Left ventricle myocardium inferior (tissue), 1 donor: ENCODE data around the gene TESPA1. TPM values are rescaled to one million over a fixed set of nuclear protein-coding genes. Genes with fewer than 3 reads are reported as not detected.
A peak's percentile ranks its signal among the peaks of the same experiment; 100 is the strongest.
"Not testable (repeated sequence)": the region's sequence is repeated elsewhere in the genome, so short reads cannot be mapped to it uniquely, and the experiment has no call there.

Experiments used
- DNase-seq: peaks from one replicate; pipeline ENCODE4 v3.0.0-alpha.2; 2020
- H3K27ac ChIP-seq: fragments of 200-600 bp; replicated peaks from 2 replicates; pipeline ENCODE4 v1.8.0; 2021
- H3K27me3 ChIP-seq: fragments of 200-600 bp; 2 replicates; pipeline ENCODE4 v1.8.0; 2021; ENCODE audit warnings: low read depth
- H3K36me3 ChIP-seq: fragments of 200-600 bp; 2 replicates; pipeline ENCODE4 v1.8.0; 2021
- H3K4me1 ChIP-seq: fragments of 200-600 bp; 2 replicates; pipeline ENCODE4 v1.8.0; 2021
- H3K4me3 ChIP-seq: fragments of 200-600 bp; 2 replicates; pipeline ENCODE4 v1.8.0; 2021; ENCODE audit warnings: mild to moderate bottlenecking, moderate library complexity
- H3K9me3 ChIP-seq: fragments of 200-600 bp; replicated peaks from 2 replicates; pipeline ENCODE4 v1.8.0; 2021
- CTCF ChIP-seq: fragments of 200-600 bp; IDR thresholded peaks from 2 replicates; pipeline ENCODE4 v1.8.0; 2021; ENCODE audit warnings: antibody characterized with exemption, mild to moderate bottlenecking, borderline replicate concordance
- intact Hi-C: fragments of 100-400 bp; cut with micrococcal nuclease; formaldehyde crosslinking; loops from one replicate; pipeline ENCODE4 v1.11.0; 2022
- total RNA-seq: library from RNA; stranded (reverse); fragmentation: NEBNext Ultra II Directional; extraction: Animal tissue kit (Norgen Biotek cat#: 25700); gene quantifications from one replicate; pipeline ENCODE4 v1.2.1, GENCODE V29; 2021
- donor health status: DM: no; HTN: yes; CAD: no; lungs with severe emphysema.

Gene TESPA1
- total RNA-seq, 1 donor from 2014 or later: 0.27 TPM

- H3K27me3 ChIP-seq: peaks cover 10% of the 10 kb centered on the region
- H3K4me3 ChIP-seq: no peak overlapping the region
- no peaks in the 10 kb centered on the region for H3K9me3 ChIP-seq
- peak overlapping the region; percentile 72 for H3K27ac ChIP-seq
- H3K36me3 ChIP-seq: no peaks in the 10 kb centered on the region
- TF ChIP-seq CTCF: no peak
- DNase-seq: no peak
- H3K4me1 ChIP-seq: peaks cover 16% of the 10 kb centered on the region
- intact Hi-C loops: loop anchor here (5.0 kb wide), 1 partner anchor 82 kb away; no protein-coding TSS in a partner anchor
These were observed 5.3 kb upstream of the TESPA1 start for GRCh38 chr12:54989829-54990228.

- no peak overlapping the region for H3K4me3 ChIP-seq
- H3K9me3 ChIP-seq: no peaks in the 10 kb centered on the region
- H3K27me3 ChIP-seq: peaks cover 20% of the 10 kb centered on the region
- TF ChIP-seq CTCF: no peak
- peak overlapping the region; percentile 72 for H3K27ac ChIP-seq
- peak; percentile 92 for DNase-seq
- H3K4me1 ChIP-seq: peaks cover 19% of the 10 kb centered on the region
- H3K36me3 ChIP-seq: no peaks in the 10 kb centered on the region
- intact Hi-C loops: no loop called here
These were observed 4.0 kb upstream of the TESPA1 start for GRCh38 chr12:54988402-54989054.

- no peak for DNase-seq
- no peak for TF ChIP-seq CTCF
- H3K36me3 ChIP-seq: no peaks in the 10 kb centered on the region
- no peak overlapping the region for H3K4me3 ChIP-seq
- peaks cover 24% of the 10 kb centered on the region for H3K27me3 ChIP-seq
- H3K4me1 ChIP-seq: peaks cover 19% of the 10 kb centered on the region
- H3K9me3 ChIP-seq: no peaks in the 10 kb centered on the region
- H3K27ac ChIP-seq: peak overlapping the region; percentile 37
- intact Hi-C loops: no loop called here
These were observed 3.2 kb upstream of the TESPA1 start for GRCh38 chr12:54987611-54988231.

GRCh38 chr12:54986773-54987172 is 2.2 kb upstream of the TESPA1 start:
- intact Hi-C loops, DNase-seq: not testable (repeated sequence)
- peaks cover 24% of the 10 kb centered on the region for H3K27me3 ChIP-seq

GRCh38 chr12:54983536-54984101 is 943 bp downstream of the TESPA1 start:
- Histone ChIP-seq H3K9me3 (no peaks in the 10 kb centered on the region), H3K4me3 (no peak overlapping the region), H3K27me3 (peaks cover 28% of the 10 kb centered on the region), H3K4me1 (peaks cover 10% of the 10 kb centered on the region), H3K27ac (no peak overlapping the region), H3K36me3 (no peaks in the 10 kb centered on the region)
- no peak for DNase-seq
- intact Hi-C loops: no loop called here
- TF ChIP-seq CTCF: no peak

More at GRCh38 chr12:54986773-54987172, 2.2 kb upstream of the TESPA1 start:
- H3K36me3 ChIP-seq, H3K27ac ChIP-seq, H3K9me3 ChIP-seq, H3K4me3 ChIP-seq: not testable (repeated sequence)
- peaks cover 19% of the 10 kb centered on the region for H3K4me1 ChIP-seq

- H3K36me3 ChIP-seq: no peaks in the 10 kb centered on the region
- intact Hi-C loops: no loop called here
- no peaks in the 10 kb centered on the region for H3K9me3 ChIP-seq
- no peak overlapping the region for H3K4me3 ChIP-seq
- DNase-seq: no peak
- peaks cover 3% of the 10 kb centered on the region for H3K4me1 ChIP-seq
- no peak overlapping the region for H3K27ac ChIP-seq
- H3K27me3 ChIP-seq: peaks cover 46% of the 10 kb centered on the region
- no peak for TF ChIP-seq CTCF
These were observed 2.8 kb downstream of the TESPA1 start for GRCh38 chr12:54981796-54982195.
